IMR-90 (cell line): ENCODE data around the gene EAF2. TPM values are rescaled to one million over a fixed set of nuclear protein-coding genes. Genes with fewer than 3 reads are reported as not detected.
"Not testable (repeated sequence)": the region's sequence is repeated elsewhere in the genome, so short reads cannot be mapped to it uniquely, and the experiment has no call there.

ENCODE experiments used
- ATAC-seq: fragments of 200-7000 bp; cut with Tn5 transposase; 2 replicates; pipeline ENCODE4 v1.9.1; 2020; ENCODE audit warnings: low read depth, mild to moderate bottlenecking, moderate library complexity
- BruUV-seq: library from RNA; stranded (reverse); fragments of 400-500 nt; replicated peaks from 2 replicates; lab custom pipeline; 2021; lab: Mats Ljungman, UMichigan
- CTCF ChIA-PET: fragments of 300-600 bp; formaldehyde crosslinking; extraction: SDS; loops from one replicate; lab custom pipeline; 2021; ENCODE audit warnings: antibody characterized with exemption; lab: Yijun Ruan, JAX
- POLR2A ChIA-PET: fragments of 300-600 bp; sonication (Branson Sonifier 250); formaldehyde crosslinking; loops from one replicate; lab custom pipeline; 2022; ENCODE audit warnings: antibody characterized with exemption; ENCODE audit not compliant: unreplicated experiment; lab: Charles Lee
- DNase-seq: peaks from one replicate; pipeline ENCODE4 v3.0.0; 2013
- H2AFZ ChIP-seq: replicated peaks from 2 replicates; pipeline ENCODE3; 2013; ENCODE audit warnings: low read length, mild to moderate bottlenecking; ENCODE audit not compliant: poor library complexity
- H2AK5ac ChIP-seq: 2 replicates; pipeline ENCODE4 v1.6.1; 2013; ENCODE audit warnings: low read depth, low read length, inconsistent platforms
- H2AK9ac ChIP-seq: replicated peaks from 2 replicates; pipeline ENCODE3; 2013; ENCODE audit warnings: mild to moderate bottlenecking, low read depth, low read length, moderate library complexity; ENCODE audit not compliant: poor library complexity
- H2BK120ac ChIP-seq: 2 replicates; pipeline ENCODE4 v1.6.1; 2013; ENCODE audit warnings: low read depth, low read length, inconsistent platforms
- H2BK15ac ChIP-seq: 3 replicates; pipeline ENCODE4 v1.6.1; 2013; ENCODE audit warnings: low read depth, low read length, inconsistent platforms
- H2BK20ac ChIP-seq: 2 replicates; pipeline ENCODE4 v1.6.1; 2013; ENCODE audit warnings: low read depth, mild to moderate bottlenecking, inconsistent platforms, low read length, moderate library complexity
- H2BK5ac ChIP-seq: 2 replicates; pipeline ENCODE4 v1.6.1; 2013; ENCODE audit warnings: mild to moderate bottlenecking, low read depth, low read length, inconsistent platforms; ENCODE audit not compliant: poor library complexity, severe bottlenecking
- H3K14ac ChIP-seq: replicated peaks from 2 replicates; pipeline ENCODE4 v1.6.1; 2013; ENCODE audit warnings: low read depth, low read length, inconsistent platforms
- H3K18ac ChIP-seq: 2 replicates; pipeline ENCODE4 v1.6.1; 2013; ENCODE audit warnings: low read depth, low read length, control low read depth
- H3K23ac ChIP-seq: 2 replicates; pipeline ENCODE4 v1.6.1; 2013; ENCODE audit warnings: low read depth, low read length, inconsistent platforms
- H3K27ac ChIP-seq: 2 replicates; pipeline ENCODE4 v1.5.1; 2013; ENCODE audit warnings: mild to moderate bottlenecking, control low read depth, low read length; ENCODE audit not compliant: insufficient read depth
- H3K27me3 ChIP-seq: 2 replicates; pipeline ENCODE4 v1.6.1; 2013; ENCODE audit warnings: low read length; ENCODE audit not compliant: control insufficient read depth, insufficient read depth
- H3K36me3 ChIP-seq: 2 replicates; pipeline ENCODE4 v1.6.1; 2013; ENCODE audit warnings: low read length, mixed read lengths; ENCODE audit not compliant: control insufficient read depth, insufficient read depth
- H3K4ac ChIP-seq: 2 replicates; pipeline ENCODE4 v1.6.1; 2013; ENCODE audit warnings: low read depth, low read length, inconsistent platforms
- H3K4me1 ChIP-seq: 2 replicates; pipeline ENCODE4 v1.6.1; 2013; ENCODE audit warnings: low read length, mixed read lengths; ENCODE audit not compliant: control insufficient read depth, insufficient read depth
- H3K4me2 ChIP-seq: 2 replicates; pipeline ENCODE4 v1.6.1; 2013; ENCODE audit warnings: low read depth, mild to moderate bottlenecking, control low read depth, low read length, moderate library complexity
- H3K4me3 ChIP-seq: 2 replicates; pipeline ENCODE4 v1.5.1; 2013; ENCODE audit warnings: low read depth, mild to moderate bottlenecking, control low read depth, low read length, moderate library complexity; ENCODE audit not compliant: insufficient read depth
- H3K56ac ChIP-seq: 2 replicates; pipeline ENCODE4 v1.6.1; 2013; ENCODE audit warnings: low read length, inconsistent platforms; ENCODE audit not compliant: insufficient read depth; ENCODE audit errors: extremely low read depth
- H3K79me1 ChIP-seq, 2 experiments: 2 replicates each; pipeline ENCODE4 v1.6.1; 2013; ENCODE audit warnings: low read length in 2 of 2, inconsistent platforms in 1 of 2, low read depth in 1 of 2
- H3K9ac ChIP-seq: 2 replicates; pipeline ENCODE4 v1.6.1; 2013; ENCODE audit warnings: low read depth, low read length, control low read depth
- H3K9me1 ChIP-seq: 2 replicates; pipeline ENCODE4 v1.6.1; 2013; ENCODE audit warnings: low read length, inconsistent platforms; ENCODE audit not compliant: insufficient read depth
- H3K9me3 ChIP-seq: 2 replicates; pipeline ENCODE4 v1.6.1; 2013; ENCODE audit warnings: low read length; ENCODE audit not compliant: control insufficient read depth, insufficient read depth
- H4K20me1 ChIP-seq: 2 replicates; pipeline ENCODE4 v1.6.1; 2013; ENCODE audit warnings: low read length, inconsistent platforms; ENCODE audit not compliant: insufficient read depth
- H4K5ac ChIP-seq: 2 replicates; pipeline ENCODE4 v1.6.1; 2013; ENCODE audit warnings: mild to moderate bottlenecking, low read depth, low read length, control low read depth
- H4K8ac ChIP-seq, 2 experiments: 2 replicates each; pipeline ENCODE4 v1.6.1; 2013; ENCODE audit warnings: low read depth in 2 of 2, low read length in 2 of 2, control low read depth in 1 of 2, inconsistent platforms in 1 of 2
- H4K91ac ChIP-seq: 2 replicates; pipeline ENCODE4 v1.6.1; 2013; ENCODE audit warnings: low read depth, low read length, inconsistent platforms; ENCODE audit not compliant: insufficient read depth
- WGBS, 2 experiments: methylation state at CpG; one replicate each; pipeline versions ENCODE4 v1.1.5 to v1.1.7; 2013; ENCODE audit warnings: missing lambda C conversion rate in 2 of 2; ENCODE audit not compliant: insufficient read length in 1 of 2; ENCODE audit errors: extremely low coverage in 2 of 2; 5-methylcytosine and 5-hydroxymethylcytosine counted together
- dilution Hi-C: fragments of 300-500 bp; cut with HindIII; formaldehyde crosslinking; loops from one replicate; pipeline ENCODE4 v1.14.3; 2018; ENCODE audit warnings: low sequenced_read_pairs; ENCODE audit not compliant: unreplicated experiment
- in situ Hi-C: fragments of 300-500 bp; cut with MboI; formaldehyde crosslinking; loops from 3 replicates; pipeline ENCODE4 v1.14.3; 2019; ENCODE audit warnings: low sequenced_read_pairs, inconsistent platforms, mixed read lengths
- intact Hi-C: fragments of 100-400 bp; cut with micrococcal nuclease; formaldehyde crosslinking; loops from 2 replicates; pipeline ENCODE4 v1.10.0; 2022
- polyA plus RNA-seq, 3 experiments: library from polyadenylated mRNA; depleted of rRNA; stranded (reverse); fragments of >200 nt; gene quantifications; 2 replicates each; pipeline ENCODE4 v1.2.3, GENCODE V29; 2012; ENCODE audit warnings: low replicate concordance in 1 of 3
- total RNA-seq: library from RNA; depleted of rRNA; stranded (reverse); fragments of >200 nt; gene quantifications from 2 replicates; pipeline ENCODE4 v1.2.3, GENCODE V29; 2012

EAF2 gene
- total and polyA plus RNA-seq, 2 of the 4 experiments (the other 2 are of a cell fraction) = 2.2 to 2.3 TPM

GRCh38 chr3:121863247-121863646, 28.2 kb downstream of the EAF2 start:
- H3K4ac ChIP-seq, CTCF ChIA-PET, H2AK9ac ChIP-seq, H3K36me3 ChIP-seq, H4K91ac ChIP-seq, H3K9me3 ChIP-seq, H3K4me2 ChIP-seq, H3K4me1 ChIP-seq, H2BK20ac ChIP-seq, BruUV-seq, ATAC-seq, H3K56ac ChIP-seq, H3K27me3 ChIP-seq, H3K23ac ChIP-seq, H3K4me3 ChIP-seq, POLR2A ChIA-PET, H3K27ac ChIP-seq, H4K20me1 ChIP-seq, H2AFZ ChIP-seq, H3K14ac ChIP-seq, intact Hi-C loops, DNase-seq, H2AK5ac ChIP-seq, H3K18ac ChIP-seq, H2BK120ac ChIP-seq, H2BK5ac ChIP-seq, H4K8ac ChIP-seq, H4K5ac ChIP-seq, H3K9ac ChIP-seq, H3K9me1 ChIP-seq, H2BK15ac ChIP-seq, H3K79me1 ChIP-seq, in situ Hi-C loops, dilution Hi-C loops: not testable (repeated sequence)
- WGBS, 2 experiments = 88% methylated on average over 5 of the region's 9 CpGs; no CpG with 5 or more reads in 1 of the 2 experiments
